ENCODE data around the gene CPT2. TPM values are rescaled to one million over a fixed set of nuclear protein-coding genes. Genes with fewer than 3 reads are reported as not detected.

CPT2 gene
- total and polyA plus RNA-seq, 8 donors, result 6.3 to 13.4 (median 10.9) TPM

GRCh38 chr1:53220171-53220961 is 23.7 kb downstream of the CPT2 start, which contains the start of gene CZIB:
CZIB (minus strand) TSS chr1:53220634; CDS start chr1:53220575, 59 bp downstream.
- Histone ChIP-seq H3K27ac (peak within 1 kb of the TSS; percentile 82 to 98 (median 91)), H3K4me1 (peaks cover 0 to 10% (median 3%) of the 10 kb centered on the region in 3 donors), H3K36me3 (no peaks in the 10 kb centered on the region), H3K4me3 (peak within 1 kb of the TSS; percentile 51 to 100 (median 64)), H3K27me3 (no peaks in the 10 kb centered on the region), H3K9me3 (no peaks in the 10 kb centered on the region)
- 0 to 1% methylated on average over 51 to 61 of the region's 61 CpGs for WGBS, 2 donors
- DNase-seq (peak; percentile 93 to 99 (median 95)), ATAC-seq (peak; percentile 95 to 99 (median 98)), FAIRE-seq (no peak)
- intact Hi-C loops (cut with DNase I), result no loop called here
- TF ChIP-seq, protein P1, sequence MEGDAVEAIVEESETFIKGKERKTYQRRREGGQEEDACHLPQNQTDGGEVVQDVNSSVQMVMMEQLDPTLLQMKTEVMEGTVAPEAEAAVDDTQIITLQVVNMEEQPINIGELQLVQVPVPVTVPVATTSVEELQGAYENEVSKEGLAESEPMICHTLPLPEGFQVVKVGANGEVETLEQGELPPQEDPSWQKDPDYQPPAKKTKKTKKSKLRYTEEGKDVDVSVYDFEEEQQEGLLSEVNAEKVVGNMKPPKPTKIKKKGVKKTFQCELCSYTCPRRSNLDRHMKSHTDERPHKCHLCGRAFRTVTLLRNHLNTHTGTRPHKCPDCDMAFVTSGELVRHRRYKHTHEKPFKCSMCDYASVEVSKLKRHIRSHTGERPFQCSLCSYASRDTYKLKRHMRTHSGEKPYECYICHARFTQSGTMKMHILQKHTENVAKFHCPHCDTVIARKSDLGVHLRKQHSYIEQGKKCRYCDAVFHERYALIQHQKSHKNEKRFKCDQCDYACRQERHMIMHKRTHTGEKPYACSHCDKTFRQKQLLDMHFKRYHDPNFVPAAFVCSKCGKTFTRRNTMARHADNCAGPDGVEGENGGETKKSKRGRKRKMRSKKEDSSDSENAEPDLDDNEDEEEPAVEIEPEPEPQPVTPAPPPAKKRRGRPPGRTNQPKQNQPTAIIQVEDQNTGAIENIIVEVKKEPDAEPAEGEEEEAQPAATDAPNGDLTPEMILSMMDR (IDR thresholded peaks at IDR 0.05), result no peak

DNA sequence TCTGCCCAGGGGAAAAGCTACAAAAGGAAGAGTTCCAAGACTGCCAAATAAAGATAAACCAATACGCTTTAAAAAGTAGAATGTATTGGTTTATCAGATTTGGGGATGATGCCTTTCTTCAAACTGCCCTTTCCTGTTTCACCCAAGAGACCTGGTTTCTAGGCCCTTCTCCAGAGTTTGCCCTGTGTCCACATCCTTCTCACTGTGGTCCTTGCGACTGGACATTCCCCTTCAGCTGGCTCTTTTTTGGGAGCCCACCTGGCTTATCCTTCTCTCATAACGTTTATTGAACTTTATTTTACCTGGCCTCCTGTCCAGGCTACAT is 24.3 kb downstream of the CPT2 start:
- FAIRE-seq, result no peak
- H3K36me3 ChIP-seq, result no peaks in the 10 kb centered on the region
- peak overlapping the region; percentile 82 to 98 (median 91) for H3K27ac ChIP-seq
- intact Hi-C loops (cut with DNase I), result no loop called here
- H3K4me1 ChIP-seq, result peaks cover 0 to 10% (median 3%) of the 10 kb centered on the region in 3 donors
- TF ChIP-seq, protein P1 (IDR thresholded peaks at IDR 0.05), result no peak
- H3K27me3 ChIP-seq, result no peaks in the 10 kb centered on the region
- H3K4me3 ChIP-seq, result peak overlapping the region; percentile 51 to 100 (median 64)
- H3K9me3 ChIP-seq, result no peaks in the 10 kb centered on the region
- no peak for DNase-seq
- 30 to 34% methylated on average over 3 of the region's 3 CpGs for WGBS, 2 donors
- ATAC-seq, result no peak

GRCh38 chr1:53237638-53238037 is 41.0 kb downstream of the CPT2 start:
- no peak for ATAC-seq
- TF ChIP-seq, protein P1 (IDR thresholded peaks at IDR 0.05), result no peak
- Histone ChIP-seq H3K9me3 (no peaks in the 10 kb centered on the region), H3K27me3 (no peaks in the 10 kb centered on the region), H3K4me1 (peaks cover 5 to 16% (median 10%) of the 10 kb centered on the region in 3 donors), H3K4me3 (peak overlapping the region; percentile 65 to 99 (median 86)), H3K27ac (no peak overlapping the region), H3K36me3 (peaks cover 0 to 21% (median 17%) of the 10 kb centered on the region in 3 donors)
- intact Hi-C loops (cut with DNase I), result no loop called here
- no peak for FAIRE-seq
- DNase-seq, result no peak
- WGBS, 2 donors, result 23 to 27% methylated on average over 8 of the region's 8 CpGs

GRCh38 chr1:53238197-53239155 is 41.9 kb downstream of the CPT2 start, which contains the start of gene MAGOH:
MAGOH (minus strand) TSS chr1:53238518; CDS start chr1:53238448, 70 bp downstream.
- Histone ChIP-seq H3K27ac (peak within 1 kb of the TSS; percentile 40 to 74 (median 68)), H3K9me3 (no peaks in the 10 kb centered on the region), H3K36me3 (peaks cover 0 to 14% (median 13%) of the 10 kb centered on the region in 3 donors), H3K4me3 (peak within 1 kb of the TSS; percentile 65 to 99 (median 86)), H3K27me3 (no peaks in the 10 kb centered on the region), H3K4me1 (peaks cover 5 to 16% (median 10%) of the 10 kb centered on the region in 3 donors)
- TF ChIP-seq, protein P1 (IDR thresholded peaks at IDR 0.05), result no peak
- intact Hi-C loops (cut with DNase I), result no loop called here
- DNase-seq, result peak; percentile 91 to 96 (median 94)
- peak; percentile 97 to 100 (median 98) for ATAC-seq
- FAIRE-seq, result peak; percentile 66
- 4% methylated on average over 63 to 64 of the region's 64 CpGs for WGBS, 2 donors

All from pancreas (tissue), 10 donors.